ENCODE measurements around the gene FBN3.

FBN3 gene

GRCh38 chr19:8089664-8090601, 59.5 kb downstream of the FBN3 start:
- no peak for DNase-seq (ENCODE audit: low spot score)

GRCh38 chr19:8088752-8089663, 60.4 kb downstream of the FBN3 start:
- no peak for DNase-seq (ENCODE audit: low spot score)

- DNase-seq (ENCODE audit: low spot score): peak; percentile 17
Observed at GRCh38 chr19:8087876-8088275, 61.5 kb downstream of the FBN3 start.

- peak; percentile 17 for DNase-seq (ENCODE audit: low spot score)
Observed at GRCh38 chr19:8086849-8087248, 62.5 kb downstream of the FBN3 start.

GRCh38 chr19:8085598-8086408, 63.6 kb downstream of the FBN3 start:
- DNase-seq (ENCODE audit: low spot score): peak; percentile 36

GRCh38 chr19:8084152-8084551, 65.2 kb downstream of the FBN3 start:
- DNase-seq (ENCODE audit: low spot score): peak; percentile 14

- DNase-seq (ENCODE audit: low spot score): peak; percentile 18
Observed at GRCh38 chr19:8083141-8083540, 66.3 kb downstream of the FBN3 start.

- no peak for DNase-seq (ENCODE audit: low spot score)
Observed at GRCh38 chr19:8081569-8082550, 67.5 kb downstream of the FBN3 start.

- peak; percentile 15 for DNase-seq (ENCODE audit: low spot score)
Observed at GRCh38 chr19:8080832-8081231, 68.6 kb downstream of the FBN3 start.

GRCh38 chr19:8079988-8080387, 69.4 kb downstream of the FBN3 start:
- DNase-seq (ENCODE audit: low spot score): peak; percentile 79

- no peak for DNase-seq (ENCODE audit: low spot score)
Observed at GRCh38 chr19:8075158-8076074, 74.0 kb downstream of the FBN3 start.

GRCh38 chr19:8074501-8074900, 74.9 kb downstream of the FBN3 start:
- no peak for DNase-seq (ENCODE audit: low spot score)

GRCh38 chr19:8071912-8072311, 77.5 kb downstream of the FBN3 start:
- no peak for DNase-seq (ENCODE audit: low spot score)

GRCh38 chr19:8069096-8069973, 80.1 kb downstream of the FBN3 start:
- no peak for DNase-seq (ENCODE audit: low spot score)

- DNase-seq (ENCODE audit: low spot score): no peak
Observed at GRCh38 chr19:8065875-8066261, 83.5 kb downstream of the FBN3 start.

- no peak for DNase-seq (ENCODE audit: low spot score)
Observed at GRCh38 chr19:8064911-8065874, 84.2 kb downstream of the FBN3 start.

- DNase-seq (ENCODE audit: low spot score): no peak
Observed at GRCh38 chr19:8057545-8058270, 91.7 kb downstream of the FBN3 start.

Measured in D341Med (cell line).